ENCODE data around the gene ACP7. TPM values are rescaled to one million over a fixed set of nuclear protein-coding genes. Genes with fewer than 3 reads are reported as not detected.
A peak's percentile ranks its signal among the peaks of the same experiment; 100 is the strongest.

Gene ACP7
- total and polyA plus RNA-seq, 2 of the 4 experiments (the other 2 are of a cell fraction) = not detected

- Histone ChIP-seq H2BK15ac (ENCODE audit: low read depth, low read length) (peak overlapping the region; percentile 25; the same call in 1 of the 3 replicates), H3K9ac (ENCODE audit: low read depth, low read length) (no peak overlapping the region), H3K4me2 (ENCODE audit: low read depth, low read length) (peak overlapping the region; percentile 21; the same call in 1 of the 2 replicates), H3K9me1 (ENCODE audit: insufficient read depth, low read length) (peaks cover 4% of the 10 kb centered on the region), H4K20me1 (ENCODE audit: insufficient read depth, low read length) (no peaks in the 10 kb centered on the region), H3K4me3 (ENCODE audit: insufficient read depth, low read depth, low read length) (no peak overlapping the region), H2BK120ac (ENCODE audit: low read depth, low read length) (peak overlapping the region; percentile 56), H2BK20ac (ENCODE audit: low read depth, low read length) (peak overlapping the region; percentile 80), H3K4me1 (ENCODE audit: control insufficient read depth, insufficient read depth, low read length) (peaks cover 3% of the 10 kb centered on the region), H2AK5ac (ENCODE audit: low read depth, low read length) (peak overlapping the region; percentile 18), H3K36me3 (ENCODE audit: control insufficient read depth, insufficient read depth, low read length) (no peaks in the 10 kb centered on the region), H4K8ac (ENCODE audit: low read depth in 2 of 2, low read length in 2 of 2) (peak overlapping the region in 1 of 2 experiments; percentile 18; a peak in 2 of 4 replicates), H3K27me3 (ENCODE audit: control insufficient read depth, insufficient read depth, low read length) (peaks cover 15% of the 10 kb centered on the region), H4K91ac (ENCODE audit: insufficient read depth, low read depth, low read length) (peak overlapping the region; percentile 50), H3K18ac (ENCODE audit: low read depth, low read length) (peak overlapping the region; percentile 18; the same call in 1 of the 2 replicates), H2AK9ac (replicated peaks; ENCODE audit: low read depth, low read length, poor library complexity) (peak overlapping the region; percentile 2), H3K4ac (ENCODE audit: low read depth, low read length) (peak overlapping the region; percentile 16; the same call in 1 of the 2 replicates), H2AFZ (replicated peaks; ENCODE audit: low read length, poor library complexity) (peak overlapping the region; percentile 60), H2BK5ac (ENCODE audit: low read depth, low read length, poor library complexity, severe bottlenecking) (peak overlapping the region; percentile 72), H3K56ac (ENCODE audit: extremely low read depth, insufficient read depth, low read length) (0 out of 2 replicates have a peak overlapping the region, but pooled peaks have one; percentile 42), H4K5ac (ENCODE audit: low read depth, low read length) (peak overlapping the region; percentile 9; the same call in 1 of the 2 replicates), H3K9me3 (ENCODE audit: control insufficient read depth, insufficient read depth, low read length) (no peaks in the 10 kb centered on the region), H3K79me1 (ENCODE audit: low read depth in 1 of 2, low read length in 2 of 2) (no peaks in the 10 kb centered on the region), H3K14ac (replicated peaks; ENCODE audit: low read depth, low read length) (no peak overlapping the region), H3K27ac (ENCODE audit: insufficient read depth, low read length) (peak overlapping the region; percentile 39), H3K23ac (ENCODE audit: low read depth, low read length) (peak overlapping the region; percentile 48; the same call in 1 of the 2 replicates)
- POLR2A ChIA-PET (ENCODE audit: unreplicated experiment) = no interaction called here
- DNase-seq = peak; percentile 97
- ATAC-seq (ENCODE audit: low read depth) = peak; percentile 91
- no TSS peak for BruUV-seq (replicated peaks)
- in situ Hi-C loops (cut with MboI; ENCODE audit: low sequenced_read_pairs) (no loop called here), intact Hi-C loops (cut with micrococcal nuclease) (no loop called here), dilution Hi-C loops (cut with HindIII; ENCODE audit: low sequenced_read_pairs, unreplicated experiment) (no loop called here)
- WGBS, 2 experiments (ENCODE audit: extremely low coverage in 2 of 2, insufficient read length in 1 of 2) = 0 to 100% methylated on average over 1 of the region's 7 CpGs
- CTCF ChIA-PET = interaction anchor here (1.8 kb wide), 1 partner anchor 27 kb away, joined by 6 read pairs; no protein-coding TSS in a partner anchor
- TF ChIP-seq USF2 (IDR thresholded peaks at IDR 0.05; ENCODE audit: low read depth, low read length) = no peak
- no peak for TF ChIP-seq RAD21 (IDR thresholded peaks at IDR 0.05; ENCODE audit: low read length)
- TF ChIP-seq MAZ (IDR thresholded peaks at IDR 0.05; ENCODE audit: borderline replicate concordance, low read depth, low read length) = 0 out of 2 replicates have a peak, but pooled peaks have one; percentile 6
- TF ChIP-seq SMC3 (IDR thresholded peaks at IDR 0.05; ENCODE audit: low read depth, low read length) = no peak
- TF ChIP-seq BHLHE40 (IDR thresholded peaks at IDR 0.05; ENCODE audit: low read depth, low read length) = peak; percentile 55
- no peak for TF ChIP-seq ELK1 (IDR thresholded peaks at IDR 0.05; ENCODE audit: borderline replicate concordance, low read depth, low read length)
- peak; percentile 80; the same call in 1 of the 2 replicates for TF ChIP-seq NFE2L2 (IDR thresholded peaks at IDR 0.05; ENCODE audit: low read depth, low read length)
- TF ChIP-seq FOS (IDR thresholded peaks at IDR 0.05; ENCODE audit: low read depth, low read length) = peak; percentile 64; the same call in 1 of the 2 replicates
- TF ChIP-seq POLR2A (IDR thresholded peaks at IDR 0.05; ENCODE audit: low read depth, low read length) = no peak
- TF ChIP-seq CHD1 (IDR thresholded peaks at IDR 0.05; ENCODE audit: low read depth, low read length) = no peak
- no peak; the same call in 1 of the 2 replicates for TF ChIP-seq CEBPB (IDR thresholded peaks at IDR 0.05; ENCODE audit: low read depth, low read length)
- TF ChIP-seq RFX5 (IDR thresholded peaks at IDR 0.05; ENCODE audit: low read depth, low read length) = no peak
- peak; percentile 37; the same call in 1 of the 2 replicates for TF ChIP-seq MAFK (IDR thresholded peaks at IDR 0.05; ENCODE audit: low read depth, low read length)
- TF ChIP-seq RCOR1 (IDR thresholded peaks at IDR 0.05; ENCODE audit: insufficient replicate concordance, low read length) = peak; percentile 99
Measured at GRCh38 chr19:39078436-39079200, 5.5 kb upstream of the ACP7 start.
